A549 treated with CORT108297 at 1 μM for 4 hours (cell line): ENCODE measurements around the gene DONSON. TPM values are rescaled to one million over a fixed set of nuclear protein-coding genes. Genes with fewer than 3 reads are reported as not detected.

Experiments
- total RNA-seq: library from RNA; stranded (reverse); fragments of 200-300 nt; extraction: Qiagen RNA extraction; gene quantifications from 5 replicates; pipeline ENCODE4 v1.2.3, GENCODE V29; 2022

Gene DONSON
- 14.6 to 18.3 TPM (median 17.0 TPM) in 5 replicates for total RNA-seq

GRCh38 chr21:33588485-33589335, at the start of gene DONSON:
TSS of gene DONSON (minus strand) at chr21:33588684. CDS start at chr21:33588641, 43 bp downstream.

GRCh38 chr21:33542640-33543504, 45.6 kb downstream of the DONSON start, which contains the start of gene SON:
TSS of gene SON (plus strand) at chr21:33543038. CDS start at chr21:33543093, 55 bp downstream.

GRCh38 chr21:33541756-33542639, 46.5 kb downstream of the DONSON start, which contains the start of gene GART:
TSS of gene GART (minus strand) at chr21:33542117. CDS start at chr21:33539315, 2,802 bp downstream.

Other genes starting within 250 kb of the DONSON start
- 49.1 to 55.8 TPM (median 55.0 TPM) in 5 replicates for gene IFNGR2, start 185.3 kb downstream of the DONSON start, total RNA-seq
- gene TMEM50B, start 108.7 kb downstream of the DONSON start, total RNA-seq: 10.1 to 10.9 TPM (median 10.8 TPM) in 5 replicates
- gene DNAJC28, start 97.0 kb downstream of the DONSON start, total RNA-seq: 0.10 to 0.63 TPM (median 0.34 TPM) in 5 replicates
- 61.1 to 69.9 TPM (median 64.2 TPM) in 5 replicates for gene GART, start 46.6 kb downstream of the DONSON start, total RNA-seq
- 74.6 to 97.9 TPM (median 84.7 TPM) in 5 replicates for gene SON, start 45.6 kb downstream of the DONSON start, total RNA-seq
- 12.8 to 14.9 TPM (median 14.4 TPM) in 5 replicates for gene CRYZL1, start 53.1 kb upstream of the DONSON start, total RNA-seq
- 14.8 to 18.1 TPM (median 17.5 TPM) in 5 replicates for gene ITSN1, start 53.8 kb upstream of the DONSON start, total RNA-seq